GM18511 (cell line): Measurements from ENCODE around the gene SPATA33.
"Not testable (repeated sequence)": the region's sequence is repeated elsewhere in the genome, so short reads cannot be mapped to it uniquely, and the experiment has no call there.

ENCODE experiments used
- ATAC-seq: cut with Tn5 transposase; IDR thresholded peaks from one replicate; pipeline ENCODE4 v1.9.1; 2021; ENCODE audit warnings: mild to moderate bottlenecking, moderate library complexity; ENCODE audit not compliant: unreplicated experiment

The SPATA33 gene

DNA sequence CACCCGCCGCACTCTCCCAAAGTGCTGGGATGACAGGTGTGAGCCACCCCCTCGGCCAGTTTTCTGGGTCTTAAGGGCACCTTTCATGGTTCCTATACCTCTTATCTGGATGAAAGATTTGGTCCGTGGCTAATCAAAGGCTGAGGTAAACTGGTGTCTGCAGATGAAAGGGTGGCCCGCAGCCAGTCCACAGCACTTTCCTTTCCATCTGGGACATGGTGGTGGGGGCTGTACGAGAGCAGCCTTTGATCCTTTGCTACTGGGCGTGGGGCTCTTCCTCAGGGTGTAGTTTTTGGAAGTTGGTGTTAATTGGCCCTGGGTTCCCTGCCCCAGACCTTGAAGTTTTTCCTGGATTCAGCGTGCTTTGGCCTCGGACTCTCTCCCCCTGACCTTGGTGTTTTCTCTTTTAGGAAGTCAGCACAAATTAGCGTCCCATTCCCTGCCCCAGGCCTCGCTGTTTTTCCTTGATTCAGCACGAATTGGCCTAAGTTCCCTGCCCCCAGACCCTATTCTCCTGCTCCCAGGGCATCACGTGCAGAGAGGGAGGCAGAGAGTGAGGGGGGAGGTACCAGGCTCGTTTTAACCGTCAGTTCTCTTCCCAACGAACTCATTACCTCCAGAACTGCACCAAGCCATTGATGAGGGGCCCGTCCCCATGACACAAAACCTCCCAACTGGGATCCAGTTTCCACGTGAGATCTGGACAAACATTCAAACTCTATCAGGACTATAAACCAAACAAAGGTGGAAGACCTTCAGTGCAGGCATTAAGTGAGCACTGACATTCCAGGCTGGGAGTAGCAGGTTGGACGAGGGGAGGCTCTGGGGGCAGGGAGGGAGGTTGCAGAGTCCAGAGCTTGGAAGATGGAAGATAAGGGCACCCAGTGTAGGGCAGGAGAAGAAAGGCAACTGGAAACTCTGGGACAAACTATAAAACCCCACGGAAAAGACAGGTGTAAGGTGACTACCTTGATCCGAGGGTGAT, 32.6 kb upstream of the SPATA33 start:
- no peak for ATAC-seq

DNA sequence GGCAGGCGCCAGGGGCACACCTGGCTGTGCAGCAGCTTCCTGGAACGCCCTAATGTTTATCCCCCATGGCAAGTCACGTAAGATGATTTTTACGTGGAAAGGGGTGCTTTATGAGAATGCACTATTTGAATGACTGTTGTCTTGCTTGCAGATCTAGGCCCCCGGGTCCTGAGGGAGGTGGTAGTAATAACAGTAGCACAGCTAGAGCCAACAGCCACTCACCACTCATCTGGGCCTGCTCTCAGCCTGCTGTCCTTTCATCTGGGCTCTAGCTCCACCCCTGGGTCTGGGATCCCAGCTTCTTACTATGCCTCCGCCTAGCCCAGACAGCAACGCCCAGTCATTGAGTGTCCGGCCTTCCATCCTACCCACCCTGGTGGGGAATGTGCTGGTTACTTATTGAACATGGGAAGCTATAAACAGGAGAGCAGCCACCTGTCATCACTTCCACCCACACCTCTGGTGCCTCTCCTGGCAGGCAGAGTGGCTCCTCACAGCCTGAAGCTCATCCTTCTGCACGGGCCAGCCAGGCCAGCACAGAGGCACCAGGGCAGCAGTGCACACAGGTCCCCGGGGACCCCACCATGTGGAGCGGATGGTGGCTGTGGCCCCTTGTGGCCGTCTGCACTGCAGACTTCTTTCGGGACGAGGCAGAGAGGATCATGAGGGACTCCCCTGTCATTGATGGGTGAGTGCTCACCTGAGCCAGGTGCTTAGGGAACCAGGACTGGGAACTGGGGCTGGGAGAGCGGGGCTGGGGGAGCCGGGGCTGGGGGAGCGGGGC, 27.6 kb upstream of the SPATA33 start:
- no peak for ATAC-seq

DNA sequence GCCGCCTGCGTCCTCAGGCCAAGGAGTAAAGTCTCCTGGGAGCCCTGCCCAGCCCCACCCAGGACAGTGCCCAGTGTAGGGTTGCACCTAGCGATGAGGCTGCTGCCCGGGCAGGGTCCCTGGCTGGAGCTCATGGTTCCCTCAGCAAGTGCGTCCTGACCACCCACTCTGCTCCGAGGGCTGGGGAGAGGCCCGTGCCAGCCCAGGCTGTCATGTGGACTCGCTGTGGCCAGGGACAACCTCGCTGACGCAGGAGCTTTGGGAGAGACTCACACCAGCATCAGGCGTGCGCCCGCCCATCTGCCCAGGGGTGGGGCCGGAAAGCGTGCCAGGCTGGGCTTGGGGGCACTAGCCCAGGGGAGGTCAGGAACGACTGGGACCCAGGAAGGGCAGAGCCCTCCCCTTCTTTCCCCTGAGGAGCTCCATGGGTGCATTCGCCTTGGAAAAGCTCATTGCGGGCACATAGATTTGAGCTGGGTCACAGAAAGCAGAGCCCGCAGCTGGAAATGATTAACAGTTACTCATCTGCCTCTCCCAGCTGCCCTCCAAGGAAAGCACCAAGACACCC, 24.5 kb upstream of the SPATA33 start:
- no peak for ATAC-seq

DNA sequence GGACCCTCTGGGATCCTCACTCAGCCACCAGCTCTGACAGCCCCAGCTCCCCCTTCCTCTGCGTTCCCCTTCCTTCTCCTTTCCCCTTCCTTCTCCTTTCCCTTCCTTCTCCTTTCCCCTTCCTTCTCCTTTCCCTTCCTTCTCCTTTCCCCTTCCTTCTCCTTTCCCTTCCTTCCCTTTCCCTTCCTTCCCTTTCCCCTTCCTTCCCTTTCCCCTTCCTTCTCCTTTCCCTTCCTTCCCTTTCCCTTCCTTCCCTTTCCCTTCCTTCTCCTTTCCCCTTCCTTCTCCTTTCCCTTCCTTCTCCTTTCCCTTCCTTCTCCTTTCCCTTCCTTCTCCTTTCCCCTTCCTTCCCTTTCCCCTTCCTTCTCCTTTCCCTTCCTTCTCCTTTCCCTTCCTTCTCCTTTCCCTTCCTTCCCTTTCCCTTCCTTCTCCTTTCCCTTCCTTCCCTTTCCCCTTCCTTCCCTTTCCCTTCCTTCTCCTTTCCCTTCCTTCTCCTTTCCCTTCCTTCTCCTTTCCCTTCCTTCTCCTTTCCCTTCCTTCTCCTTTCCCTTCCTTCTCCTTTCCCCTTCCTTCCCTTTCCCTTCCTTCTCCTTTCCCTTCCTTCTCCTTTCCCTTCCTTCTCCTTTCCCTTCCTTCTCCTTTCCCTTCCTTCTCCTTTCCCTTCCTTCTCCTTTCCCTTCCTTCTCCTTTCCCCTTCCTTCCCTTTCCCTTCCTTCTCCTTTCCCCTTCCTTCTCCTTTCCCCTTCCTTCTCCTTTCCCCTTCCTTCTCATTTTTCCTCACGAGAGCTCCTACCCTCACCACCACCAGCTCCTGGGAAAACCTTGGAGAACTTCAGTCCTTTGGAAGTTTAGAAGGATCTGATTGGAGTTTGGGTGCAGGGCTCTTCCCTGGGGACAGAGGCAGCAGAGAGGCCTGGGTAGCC, 22.9 kb upstream of the SPATA33 start:
- ATAC-seq, result not testable (repeated sequence)

DNA sequence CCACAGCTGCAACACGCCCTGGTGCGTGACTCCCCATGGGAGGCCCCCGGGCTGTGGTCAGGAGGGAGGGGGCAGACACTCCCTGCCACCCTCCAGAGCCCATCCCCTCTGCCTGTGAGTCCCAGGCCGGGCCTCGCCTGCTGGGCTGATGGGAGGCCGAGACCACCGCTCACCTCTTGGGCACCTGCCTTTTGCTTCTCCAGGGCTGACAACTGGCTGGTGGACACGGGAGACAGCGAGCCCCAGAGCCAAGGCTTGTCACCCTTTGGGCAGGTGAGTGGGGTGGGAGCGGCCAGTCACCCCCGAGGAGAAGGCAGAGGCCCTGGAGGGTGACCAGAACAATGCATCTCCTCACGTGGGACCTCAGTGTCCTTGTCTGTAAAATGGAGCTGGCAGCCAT, 21.0 kb upstream of the SPATA33 start:
- ATAC-seq, result no peak

DNA sequence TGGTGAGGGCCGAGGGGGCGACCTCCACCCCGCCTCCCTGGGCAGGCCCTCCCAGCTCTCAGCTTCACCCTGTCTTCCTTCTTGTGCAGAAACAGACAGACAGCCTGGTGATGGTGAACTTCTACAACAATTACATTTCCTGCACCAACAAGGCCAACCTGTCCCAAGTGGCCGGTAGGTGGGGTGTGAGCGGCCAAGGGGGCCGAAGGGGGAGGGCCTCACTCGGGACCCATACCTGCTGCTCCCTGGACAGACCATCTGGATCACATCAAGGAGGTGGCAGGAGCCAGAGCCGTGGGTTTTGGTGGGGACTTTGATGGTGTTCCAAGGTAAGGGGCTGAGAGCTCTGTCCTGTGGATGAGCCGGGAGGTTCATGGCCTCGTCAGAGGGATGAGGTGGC, 20.3 kb upstream of the SPATA33 start:
- no peak for ATAC-seq

DNA sequence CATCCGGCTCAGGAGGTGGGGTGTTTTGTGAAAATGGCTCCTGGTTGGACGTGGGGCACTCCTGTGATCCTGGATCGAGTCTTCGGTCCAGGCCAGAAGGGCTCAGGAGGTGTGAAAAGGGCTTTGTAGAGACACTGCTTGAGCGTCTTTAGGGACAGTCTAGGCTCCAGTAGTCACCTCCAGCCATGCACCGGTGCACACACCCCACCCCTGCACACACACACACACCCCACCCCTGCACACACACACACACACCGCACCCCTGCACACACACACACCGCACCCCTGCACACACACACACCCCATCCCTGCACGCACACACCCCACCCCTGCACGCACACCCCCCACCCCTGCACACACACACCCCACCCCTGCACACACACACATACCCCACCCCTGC, 19.2 kb upstream of the SPATA33 start:
- ATAC-seq, result no peak

DNA sequence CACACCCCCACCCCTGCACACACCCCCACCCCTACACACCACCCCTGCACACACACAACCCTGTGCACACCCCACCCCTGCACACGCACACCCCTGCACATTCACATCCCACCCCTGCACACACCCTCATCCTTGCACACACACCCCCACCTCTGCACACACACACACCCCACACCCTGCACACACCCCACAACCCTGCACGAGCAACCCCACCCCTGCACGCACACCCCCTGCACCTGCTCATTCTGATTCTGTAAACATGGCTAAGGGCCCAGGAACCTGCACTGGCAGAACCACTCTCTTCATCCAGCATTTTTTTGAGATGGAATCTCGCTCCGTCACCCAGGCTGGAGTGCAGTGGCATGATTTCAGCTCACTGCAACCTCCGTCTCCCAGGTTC, 18.3 kb upstream of the SPATA33 start:
- ATAC-seq, result no peak

DNA sequence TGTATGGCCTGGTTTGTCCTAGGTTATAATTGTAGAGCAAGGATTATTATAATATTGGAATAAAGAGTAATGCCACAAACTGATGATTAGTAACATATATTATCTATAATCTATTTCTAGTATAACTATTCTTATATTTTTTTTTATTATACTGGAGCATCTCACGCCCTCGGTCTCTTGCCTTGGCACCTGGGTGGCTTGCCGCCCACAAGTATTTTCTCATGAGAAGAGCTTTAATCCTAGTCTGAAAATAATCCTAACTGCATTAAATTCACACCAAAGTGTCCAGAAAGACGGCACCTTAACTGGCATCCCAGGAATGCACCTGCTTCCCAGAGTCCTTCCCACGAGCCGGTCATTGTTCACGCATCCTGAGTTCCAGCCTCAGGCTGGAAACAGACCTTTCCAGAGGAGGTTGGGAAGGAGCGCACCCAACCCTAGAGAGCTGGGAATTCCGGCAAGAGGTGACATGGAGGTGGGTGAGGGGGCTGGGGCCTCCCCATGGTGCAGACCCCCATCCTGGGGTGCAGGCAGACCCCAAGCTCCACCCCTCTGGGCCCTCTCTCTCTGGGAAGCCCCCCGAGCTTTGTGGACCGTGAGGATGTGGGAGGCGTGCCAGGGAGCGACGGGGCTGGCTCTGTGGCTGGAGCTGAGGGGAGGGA, 16.0 kb upstream of the SPATA33 start:
- ATAC-seq, result no peak

DNA sequence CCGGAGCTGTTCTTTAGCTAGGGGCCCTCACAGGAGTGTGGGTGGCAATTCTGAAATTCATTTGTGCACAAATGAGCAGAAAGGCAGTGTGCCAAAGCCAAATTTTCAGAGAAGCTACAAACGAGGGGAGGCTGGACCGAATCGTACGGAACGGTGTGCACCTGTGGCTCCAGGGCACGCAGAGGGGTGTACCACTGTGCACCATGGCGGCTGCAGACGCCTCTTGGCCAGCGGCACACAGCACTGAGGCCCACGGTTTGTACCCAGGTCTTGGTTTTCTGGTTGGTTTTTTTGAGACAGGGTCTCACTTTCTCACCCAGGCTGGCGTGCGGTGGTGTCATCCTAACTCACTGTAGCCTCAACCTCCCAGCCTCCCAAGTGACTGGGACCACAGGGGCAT, 15.1 kb upstream of the SPATA33 start:
- no peak for ATAC-seq

DNA sequence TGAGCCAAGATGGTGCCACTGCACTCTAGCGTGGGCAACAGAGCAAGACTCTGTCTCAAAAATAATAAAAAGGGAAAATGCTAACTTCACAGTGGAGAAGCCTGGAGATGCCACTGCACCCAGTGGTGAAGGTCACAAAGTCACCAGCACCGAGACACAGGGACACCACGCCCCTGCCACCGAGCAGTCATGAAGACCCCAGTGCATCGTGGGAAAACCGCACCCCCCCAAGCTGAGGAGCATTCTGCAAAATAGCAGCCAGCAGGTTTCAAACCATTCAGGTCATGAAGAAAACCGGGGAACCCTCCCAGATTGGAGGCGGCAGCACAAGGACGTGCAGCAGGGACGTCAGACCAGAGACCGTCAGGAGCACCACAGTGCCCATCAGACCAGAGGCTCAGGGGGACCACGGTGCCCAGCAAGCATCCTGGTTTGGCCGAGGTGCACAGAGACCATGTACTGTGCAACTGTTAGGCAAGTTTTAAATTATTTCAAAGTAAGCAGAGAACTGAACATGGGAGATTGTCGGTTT, 13.8 kb upstream of the SPATA33 start:
- no peak for ATAC-seq

DNA sequence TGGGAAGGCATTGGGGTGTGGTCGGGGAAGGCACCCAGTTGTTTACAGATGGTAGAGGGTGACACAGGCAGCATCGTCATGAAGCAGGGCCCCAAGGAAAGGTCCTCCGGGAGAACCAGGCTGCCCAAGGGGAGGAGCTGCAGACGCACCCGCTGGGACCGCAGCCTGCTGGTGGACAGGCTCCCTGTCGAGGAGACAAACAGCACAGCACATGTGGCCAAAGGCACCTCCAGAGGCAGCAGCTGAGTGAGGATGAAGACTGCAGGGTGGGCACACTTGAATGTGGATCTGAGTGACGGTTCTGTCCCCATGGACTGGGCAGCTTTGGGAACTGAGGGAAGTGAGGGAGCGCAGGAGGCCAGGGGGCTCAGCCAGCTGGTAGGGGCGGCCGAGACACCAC, 12.5 kb upstream of the SPATA33 start:
- no peak for ATAC-seq

DNA sequence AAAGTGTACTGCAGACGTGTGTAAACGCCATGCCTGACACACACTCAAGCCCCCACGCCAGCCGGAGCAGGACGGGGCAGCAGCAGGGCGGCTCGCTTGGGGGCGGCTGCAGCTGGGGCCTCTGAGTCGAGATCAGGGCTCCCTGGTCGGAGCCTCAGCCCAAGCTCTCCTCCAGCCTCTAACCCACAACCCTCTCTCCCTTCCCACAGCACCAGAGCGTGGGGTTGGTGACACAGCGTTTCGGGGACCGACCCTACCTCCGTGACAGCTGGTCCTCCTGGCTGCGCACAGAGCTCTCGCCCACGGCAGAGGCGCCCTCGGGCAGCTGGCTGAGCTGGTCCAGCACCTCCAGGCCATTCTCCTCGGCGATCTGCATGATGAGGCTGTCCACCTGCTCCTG, 11.4 kb upstream of the SPATA33 start:
- ATAC-seq, result no peak

DNA sequence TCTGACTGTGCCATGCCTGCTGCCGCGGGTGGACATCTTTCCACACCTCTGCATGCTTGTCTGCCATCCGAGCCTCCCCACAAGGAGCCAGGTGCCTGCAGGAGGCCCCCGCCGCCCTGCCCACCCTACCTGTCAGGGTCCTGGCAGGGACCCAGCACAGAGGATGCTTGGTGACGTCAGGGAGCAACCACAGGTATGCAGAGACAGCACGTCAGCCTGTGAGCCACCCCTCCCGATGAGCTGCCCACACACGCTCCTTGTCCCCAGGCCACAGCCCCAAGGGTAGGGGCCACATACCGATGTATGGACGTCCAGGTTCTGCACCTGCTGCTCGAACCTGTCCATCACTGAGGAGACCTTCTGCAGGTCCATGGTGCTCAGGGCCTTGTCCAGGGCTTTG, 10.7 kb upstream of the SPATA33 start:
- no peak for ATAC-seq

DNA sequence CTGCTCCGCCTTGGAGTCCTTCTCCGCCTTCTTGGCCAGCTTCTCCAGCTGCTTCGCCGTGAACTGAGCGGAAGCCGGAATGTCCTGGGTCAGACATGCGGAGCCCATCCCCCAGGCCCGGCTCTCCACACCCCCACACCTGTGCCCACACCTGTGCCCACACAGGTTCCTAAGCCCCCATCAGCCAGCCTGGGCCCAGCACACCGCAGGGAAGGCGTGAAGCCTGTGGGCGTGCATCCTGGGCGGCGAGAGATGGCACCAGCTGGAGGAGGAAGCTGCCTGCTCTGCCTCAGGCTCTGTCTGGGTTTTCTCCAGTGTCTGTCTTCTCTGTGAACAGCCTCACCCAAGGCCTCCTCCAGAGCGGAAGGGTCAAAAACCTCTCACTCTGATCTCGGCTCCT, 6.1 kb upstream of the SPATA33 start:
- no peak for ATAC-seq

DNA sequence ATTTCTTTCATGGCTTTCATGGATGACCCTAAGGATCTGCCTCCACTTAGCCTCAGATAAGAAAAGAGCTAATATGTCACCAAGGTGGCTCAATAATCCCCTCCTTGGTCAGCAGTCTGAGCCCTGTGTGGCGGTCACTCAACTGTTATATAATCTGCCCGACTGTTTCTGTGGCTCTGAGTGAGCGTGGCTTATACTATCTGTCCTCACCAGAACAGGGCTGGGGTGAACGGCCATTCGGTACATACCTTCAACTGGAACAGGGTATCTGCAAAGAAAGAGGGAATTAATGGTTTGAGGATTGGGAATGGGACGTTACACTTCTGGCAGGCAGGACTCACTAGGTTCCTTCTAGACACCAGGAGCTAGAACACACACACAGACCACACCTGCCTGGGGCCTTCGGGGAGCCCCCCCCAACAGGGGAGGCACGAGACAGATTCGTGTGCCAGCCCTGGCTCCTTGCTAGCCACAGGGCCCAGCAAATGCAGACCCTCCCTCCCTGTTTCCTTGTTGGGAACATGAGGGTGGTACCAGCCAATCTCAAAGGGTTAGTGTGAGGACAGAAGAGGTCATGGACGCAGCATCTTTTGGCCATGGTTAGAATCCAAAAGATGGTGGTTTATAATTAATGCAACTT, 3.9 kb upstream of the SPATA33 start:
- ATAC-seq, result no peak

DNA sequence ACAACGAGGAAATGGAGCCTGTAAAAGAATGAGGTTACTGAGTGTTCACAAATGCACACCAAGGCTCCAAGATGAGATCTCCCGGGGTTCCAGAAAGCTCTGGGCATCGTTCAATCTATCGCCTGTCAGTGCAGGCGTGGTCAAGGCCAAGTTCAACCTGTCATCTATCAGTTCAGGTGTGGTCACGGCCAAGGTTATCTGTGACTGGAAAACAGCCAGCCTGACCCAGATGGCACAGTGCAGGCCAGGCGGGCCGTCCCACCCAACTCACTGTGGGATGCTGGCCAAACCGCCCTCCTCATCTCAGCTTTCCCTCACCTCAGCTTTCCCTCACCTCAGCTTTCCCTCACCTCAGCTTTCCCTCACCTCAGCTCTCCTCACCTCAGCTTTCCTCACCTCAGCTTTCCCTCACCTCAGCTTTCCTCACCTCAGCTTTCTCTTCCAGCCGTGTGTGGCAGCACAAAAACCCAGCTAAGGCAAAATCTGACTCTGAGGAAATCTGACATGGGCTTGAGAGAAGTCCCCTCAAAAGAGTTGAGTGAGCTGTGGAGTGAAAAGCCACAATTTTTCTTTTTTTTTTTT, 2.5 kb upstream of the SPATA33 start:
- no peak for ATAC-seq

DNA sequence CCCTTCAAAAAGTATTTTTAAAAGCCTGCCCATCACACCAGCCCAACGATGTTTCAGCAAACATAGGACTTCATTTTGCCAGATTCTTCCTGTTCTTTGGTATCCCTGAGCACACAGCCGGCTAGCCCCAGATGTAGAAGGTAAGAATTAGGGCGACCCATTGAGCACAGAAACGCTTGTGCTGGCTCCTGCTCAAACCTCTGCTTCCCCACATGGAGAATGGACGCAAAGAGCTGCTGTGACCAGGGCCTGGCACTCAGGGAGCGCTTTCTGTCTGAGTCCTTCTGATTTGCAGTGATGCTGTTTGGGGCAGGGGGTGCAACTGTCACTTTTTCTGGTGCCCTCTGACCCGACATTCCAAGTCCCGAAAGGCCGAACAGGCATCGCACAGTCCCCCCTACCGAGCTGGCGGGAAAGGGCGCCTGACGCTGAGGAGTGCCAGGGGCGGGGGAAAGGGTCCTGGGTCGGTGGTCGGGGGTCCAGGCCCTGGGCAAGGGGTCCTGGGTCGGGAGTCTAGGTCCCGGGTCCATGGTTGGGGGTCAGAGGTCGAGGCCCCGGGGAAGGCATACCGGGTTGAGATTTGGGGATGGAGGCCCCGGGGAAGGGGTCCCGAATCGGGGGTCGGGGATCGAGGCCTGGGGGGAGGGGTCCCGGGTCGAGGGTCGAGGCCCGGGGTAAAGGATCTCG, 1.1 kb upstream of the SPATA33 start:
- ATAC-seq, result no peak
